Neutrophil (primary cell): Measurements from ENCODE around the gene CDC42.

ENCODE experiments used
- H3K27ac ChIP-seq: fragments of 200-600 bp; sonication (generic); 2 replicates; pipeline ENCODE4 v1.5.1; 2016; ENCODE audit warnings: mild to moderate bottlenecking, moderate library complexity
- H3K27me3 ChIP-seq: fragments of 200-600 bp; sonication (generic); 2 replicates; pipeline ENCODE4 v1.6.0; 2016; ENCODE audit warnings: mild to moderate bottlenecking
- H3K36me3 ChIP-seq: fragments of 200-600 bp; sonication (generic); 2 replicates; pipeline ENCODE4 v1.5.1; 2017
- H3K4me1 ChIP-seq, 2 experiments: fragments of 200-600 bp in 1 of 2; sonication (generic) in 1 of 2; 1 replicate in 1 of 2; 2 replicates in 1 of 2; pipeline versions ENCODE4 v1.5.1 to v1.6.1; 2013 to 2016; ENCODE audit warnings: low read depth in 1 of 2, low read length in 1 of 2, mild to moderate bottlenecking in 1 of 2, moderate library complexity in 1 of 2; ENCODE audit not compliant: control insufficient read depth in 1 of 2, insufficient read depth in 1 of 2
- H3K4me3 ChIP-seq, 2 experiments: fragments of 200-600 bp in 1 of 2; sonication (generic) in 1 of 2; 1 replicate in 1 of 2; 2 replicates in 1 of 2; pipeline ENCODE4 v1.5.1; 2013 to 2016; ENCODE audit warnings: low read depth in 1 of 2, low read length in 1 of 2, mild to moderate bottlenecking in 1 of 2, moderate library complexity in 1 of 2
- H3K9me3 ChIP-seq: fragments of 200-600 bp; sonication (generic); 2 replicates; pipeline ENCODE4 v1.5.1; 2016
- CTCF ChIP-seq: fragments of 200-600 bp; sonication (generic); IDR thresholded peaks from 2 replicates; pipeline ENCODE4 v1.5.1; 2016; ENCODE audit warnings: antibody characterized with exemption

Gene CDC42

GRCh38 chr1:22053017-22053860 is 730 bp downstream of the CDC42 start:
- no peaks in the 10 kb centered on the region for H3K27me3 ChIP-seq
- H3K4me1 ChIP-seq: peaks cover 69 to 72% of the 10 kb centered on the region in 2 experiments
- H3K27ac ChIP-seq: peak overlapping the region; percentile 100
- H3K36me3 ChIP-seq: peaks cover 18% of the 10 kb centered on the region
- H3K4me3 ChIP-seq: peak overlapping the region; percentile 78 to 79
- H3K9me3 ChIP-seq: no peaks in the 10 kb centered on the region
- peak; percentile 30 for TF ChIP-seq CTCF

- H3K27ac ChIP-seq: peak overlapping the region; percentile 100
- TF ChIP-seq CTCF: no peak
- peaks cover 19% of the 10 kb centered on the region for H3K36me3 ChIP-seq
- H3K4me3 ChIP-seq: peak overlapping the region; percentile 78 to 79
- peaks cover 71% of the 10 kb centered on the region in 2 experiments for H3K4me1 ChIP-seq
- H3K27me3 ChIP-seq: no peaks in the 10 kb centered on the region
- no peaks in the 10 kb centered on the region for H3K9me3 ChIP-seq
Observed at GRCh38 chr1:22053861-22054770, 1.6 kb downstream of the CDC42 start.

GRCh38 chr1:22055463-22055862 is 3.0 kb downstream of the CDC42 start:
- no peak for TF ChIP-seq CTCF
- Histone ChIP-seq H3K9me3 (no peaks in the 10 kb centered on the region), H3K27ac (peak overlapping the region; percentile 61), H3K27me3 (no peaks in the 10 kb centered on the region), H3K4me3 (peak overlapping the region; percentile 8 to 28), H3K36me3 (peaks cover 25% of the 10 kb centered on the region), H3K4me1 (peaks cover 70 to 77% of the 10 kb centered on the region in 2 experiments)

GRCh38 chr1:22056043-22056442 is 3.5 kb downstream of the CDC42 start:
- Histone ChIP-seq H3K4me3 (no peak overlapping the region), H3K4me1 (peaks cover 76 to 83% of the 10 kb centered on the region in 2 experiments), H3K36me3 (peaks cover 25% of the 10 kb centered on the region), H3K9me3 (no peaks in the 10 kb centered on the region), H3K27me3 (no peaks in the 10 kb centered on the region), H3K27ac (peak overlapping the region; percentile 69)
- no peak for TF ChIP-seq CTCF

GRCh38 chr1:22056936-22057335 is 4.4 kb downstream of the CDC42 start:
- Histone ChIP-seq H3K9me3 (no peaks in the 10 kb centered on the region), H3K36me3 (peaks cover 25% of the 10 kb centered on the region), H3K27me3 (no peaks in the 10 kb centered on the region), H3K4me1 (peaks cover 76 to 84% of the 10 kb centered on the region in 2 experiments), H3K27ac (peak overlapping the region; percentile 69), H3K4me3 (no peak overlapping the region)
- TF ChIP-seq CTCF: no peak
